OCI-LY1 (cell line): ENCODE results near the gene PLCB2.

Source experiments
- EZH2 ChIP-seq: fragments of 200-600 bp; sonication (generic), shearing (Covaris generic); IDR thresholded peaks from 2 replicates; pipeline ENCODE4 v1.8.0; 2017; ENCODE audit warnings: borderline replicate concordance, mixed run types, mild to moderate bottlenecking, antibody characterized with exemption, low read length, moderate library complexity, mixed read lengths
- TF ChIP-seq, protein P1 (sequence below): fragments of 200-600 bp; sonication (generic), shearing (Covaris generic); IDR thresholded peaks from 2 replicates; pipeline ENCODE4 v1.5.1; 2017; ENCODE audit warnings: mild to moderate bottlenecking, antibody characterized with exemption, low read length, moderate library complexity, mixed read lengths

DNA sequence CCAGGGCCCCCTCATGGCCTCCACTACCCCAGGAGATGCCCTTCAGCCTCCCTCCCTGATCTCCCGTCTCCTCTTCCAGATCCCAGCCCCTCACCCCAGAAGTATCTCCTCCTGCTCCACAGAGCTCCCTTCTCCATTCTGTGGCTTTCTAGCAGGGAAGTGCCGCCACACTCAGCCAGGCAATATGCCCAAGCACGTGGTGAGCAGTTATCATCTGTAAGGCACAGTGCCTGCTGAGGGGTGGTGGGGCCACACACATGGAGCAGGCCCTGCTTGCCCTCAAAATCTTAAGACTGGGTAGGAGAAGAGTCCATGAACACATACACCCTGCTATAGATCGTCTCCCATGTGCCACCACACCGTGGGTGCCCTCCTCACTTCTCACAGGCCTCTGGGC lies 40.7 kb upstream of the PLCB2 start:
- TF ChIP-seq, protein P1, sequence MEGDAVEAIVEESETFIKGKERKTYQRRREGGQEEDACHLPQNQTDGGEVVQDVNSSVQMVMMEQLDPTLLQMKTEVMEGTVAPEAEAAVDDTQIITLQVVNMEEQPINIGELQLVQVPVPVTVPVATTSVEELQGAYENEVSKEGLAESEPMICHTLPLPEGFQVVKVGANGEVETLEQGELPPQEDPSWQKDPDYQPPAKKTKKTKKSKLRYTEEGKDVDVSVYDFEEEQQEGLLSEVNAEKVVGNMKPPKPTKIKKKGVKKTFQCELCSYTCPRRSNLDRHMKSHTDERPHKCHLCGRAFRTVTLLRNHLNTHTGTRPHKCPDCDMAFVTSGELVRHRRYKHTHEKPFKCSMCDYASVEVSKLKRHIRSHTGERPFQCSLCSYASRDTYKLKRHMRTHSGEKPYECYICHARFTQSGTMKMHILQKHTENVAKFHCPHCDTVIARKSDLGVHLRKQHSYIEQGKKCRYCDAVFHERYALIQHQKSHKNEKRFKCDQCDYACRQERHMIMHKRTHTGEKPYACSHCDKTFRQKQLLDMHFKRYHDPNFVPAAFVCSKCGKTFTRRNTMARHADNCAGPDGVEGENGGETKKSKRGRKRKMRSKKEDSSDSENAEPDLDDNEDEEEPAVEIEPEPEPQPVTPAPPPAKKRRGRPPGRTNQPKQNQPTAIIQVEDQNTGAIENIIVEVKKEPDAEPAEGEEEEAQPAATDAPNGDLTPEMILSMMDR = no peak
- no peak for TF ChIP-seq EZH2
